ENCODE data around the gene FGFR1OP2. TPM values are rescaled to one million over a fixed set of nuclear protein-coding genes. Genes with fewer than 3 reads are reported as not detected.

The FGFR1OP2 gene
- total and polyA plus RNA-seq, 4 donors: 11.9 to 76.0 (median 27.6) TPM

GRCh38 chr12:26919216-26919555, 19.1 kb upstream of the FGFR1OP2 start:
- TF ChIP-seq FOXA2 (IDR thresholded peaks at IDR 0.05): no peak
- TF ChIP-seq YY1 (IDR thresholded peaks at IDR 0.05): no peak
- no peak for TF ChIP-seq CTCF (IDR thresholded peaks at IDR 0.05; ENCODE audit: low read depth, low read length, missing input control)
- TF ChIP-seq NR2F2 (IDR thresholded peaks at IDR 0.05): no peak
- no peak for TF ChIP-seq ZBTB33 (IDR thresholded peaks at IDR 0.05)
- no peak for DNase-seq (ENCODE audit: low spot score)
- H3K27me3 ChIP-seq (ENCODE audit: control insufficient read depth in 4 of 4, insufficient read depth in 4 of 4, low read length in 3 of 4): no peaks in the 10 kb centered on the region
- no peaks in the 10 kb centered on the region for H3K4me1 ChIP-seq (ENCODE audit: control insufficient read depth in 4 of 4, insufficient read depth in 4 of 4, low read length in 3 of 4)
- no peaks in the 10 kb centered on the region for H3K9me3 ChIP-seq (ENCODE audit: control insufficient read depth in 4 of 4, low read length in 3 of 4)
- H3K9ac ChIP-seq (ENCODE audit: low read depth in 1 of 2, low read length in 2 of 2): no peak overlapping the region
- H3K27ac ChIP-seq (ENCODE audit: low read depth in 1 of 2, low read length in 2 of 2): no peak overlapping the region
- peaks cover 2 to 10% (median 9%) of the 10 kb centered on the region in 4 donors for H3K36me3 ChIP-seq (ENCODE audit: control insufficient read depth in 4 of 4, insufficient read depth in 3 of 4, low read depth in 1 of 4, low read length in 3 of 4)
- H3K4me3 ChIP-seq (ENCODE audit: low read depth in 1 of 3, low read length in 3 of 3): no peak overlapping the region
- 98% methylated on average over 2 of the region's 2 CpGs for WGBS

GRCh38 chr12:26921886-26922285, 16.4 kb upstream of the FGFR1OP2 start:
- Histone ChIP-seq H3K9ac (ENCODE audit: low read depth in 1 of 2, low read length in 2 of 2) (no peak overlapping the region), H3K27ac (ENCODE audit: low read depth in 1 of 2, low read length in 2 of 2) (no peak overlapping the region), H3K9me3 (ENCODE audit: control insufficient read depth in 4 of 4, low read length in 3 of 4) (no peaks in the 10 kb centered on the region), H3K4me1 (ENCODE audit: control insufficient read depth in 4 of 4, insufficient read depth in 4 of 4, low read length in 3 of 4) (no peaks in the 10 kb centered on the region), H3K36me3 (ENCODE audit: control insufficient read depth in 4 of 4, insufficient read depth in 3 of 4, low read depth in 1 of 4, low read length in 3 of 4) (peaks cover 2 to 16% (median 12%) of the 10 kb centered on the region in 4 donors), H3K27me3 (ENCODE audit: control insufficient read depth in 4 of 4, insufficient read depth in 4 of 4, low read length in 3 of 4) (no peaks in the 10 kb centered on the region), H3K4me3 (ENCODE audit: low read depth in 1 of 3, low read length in 3 of 3) (no peak overlapping the region)
- 94% methylated on average over 3 of the region's 3 CpGs for WGBS
- DNase-seq (ENCODE audit: low spot score): no peak
- TF ChIP-seq REST (IDR thresholded peaks at IDR 0.05) (no peak), RXRA (IDR thresholded peaks at IDR 0.05) (no peak), HNF4A (conservative IDR thresholded peaks at IDR 0.05) (no peak), FOXA1 (IDR thresholded peaks at IDR 0.05) (no peak), FOXA2 (IDR thresholded peaks at IDR 0.05) (no peak), ZBTB33 (IDR thresholded peaks at IDR 0.05) (no peak), TAF1 (conservative IDR thresholded peaks at IDR 0.05) (no peak), SP1 (IDR thresholded peaks at IDR 0.05) (no peak), CTCF (IDR thresholded peaks at IDR 0.05; ENCODE audit: low read depth, low read length, missing input control) (no peak)

All from liver (tissue), 9 donors.